Stimulated activated naive CD8-positive, alpha-beta T cell treated with anti-CD3 and anti-CD28 coated beads, Interleukin-15, amount 100 ng/mL, for 72 hours (primary cell): ENCODE measurements around the gene SART3.

Experiments
- ATAC-seq: fragments of 150-1000 bp; cut with Tn5 transposase; 2 replicates; pipeline ENCODE4 v1.10.0; 2021; ENCODE audit warnings: mild to moderate bottlenecking, moderate library complexity
- DNase-seq, 2 donors: peaks; one replicate each; pipeline ENCODE4 v3.0.0; 2021 to 2022
- H3K27ac Mint-ChIP-seq, 2 donors: one replicate each; pipeline ENCODE4 v1.8.0; 2022; ENCODE audit warnings: mild to moderate bottlenecking in 2 of 2, mixed read lengths in 2 of 2, moderate library complexity in 2 of 2
- H3K27me3 Mint-ChIP-seq: one replicate; pipeline ENCODE4 v1.8.0; 2022; ENCODE audit warnings: mixed read lengths
- H3K4me1 Mint-ChIP-seq: one replicate; pipeline ENCODE4 v1.8.0; 2022; ENCODE audit warnings: mild to moderate bottlenecking, mixed read lengths
- H3K4me3 Mint-ChIP-seq, 2 donors: one replicate each; pipeline ENCODE4 v1.8.0; 2022; ENCODE audit warnings: mild to moderate bottlenecking in 2 of 2, mixed read lengths in 2 of 2, moderate library complexity in 1 of 2
- H3K9me3 Mint-ChIP-seq, 2 donors: one replicate each; pipeline ENCODE4 v1.8.0; 2022; ENCODE audit warnings: mixed read lengths in 2 of 2

SART3 gene

DNA sequence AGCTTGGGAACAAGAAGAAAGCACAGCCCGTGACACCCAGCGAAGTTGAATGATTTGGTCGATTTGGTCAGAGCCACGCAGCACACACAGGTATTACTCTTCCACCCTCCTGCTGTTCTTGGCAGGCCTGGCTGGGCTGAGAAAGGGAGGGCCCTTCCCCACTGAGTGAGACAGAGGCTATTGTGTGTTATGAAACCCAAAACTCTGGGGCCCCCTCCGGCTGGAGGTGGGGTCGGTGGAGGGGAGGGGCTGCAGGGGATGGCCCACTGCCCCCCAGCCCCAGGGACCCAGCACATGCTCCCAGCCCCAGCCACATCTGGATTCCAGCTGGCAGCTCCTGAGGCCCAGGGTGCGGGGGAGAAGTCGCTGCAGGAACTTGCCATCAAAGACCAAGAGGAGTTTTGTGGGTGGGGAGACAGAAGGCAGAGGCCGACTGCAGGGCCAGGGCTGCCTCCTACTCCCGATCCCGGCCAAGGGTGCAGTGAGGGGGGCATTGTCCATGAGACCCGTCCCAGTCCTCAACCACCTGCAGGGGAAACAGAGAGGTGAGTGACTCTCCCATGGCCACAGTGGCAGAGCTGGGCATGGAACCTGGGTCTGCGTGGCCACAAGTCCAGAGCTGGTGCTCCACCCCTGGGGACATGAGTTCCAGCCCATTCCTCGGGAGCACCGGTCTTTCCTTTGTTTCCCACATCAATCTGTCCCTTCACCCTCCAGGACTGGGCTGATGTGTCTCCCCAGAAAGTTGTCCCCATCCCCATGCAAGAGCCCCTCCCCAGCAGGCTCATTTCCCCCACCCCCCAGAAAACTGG, 28.3 kb upstream of the SART3 start:
- peak; percentile 43 for ATAC-seq
- peaks cover 11% of the 10 kb centered on the region for H3K27me3 Mint-ChIP-seq
- H3K9me3 Mint-ChIP-seq: no peaks in the 10 kb centered on the region
- H3K4me1 Mint-ChIP-seq: no peaks in the 10 kb centered on the region
- H3K27ac Mint-ChIP-seq: no peak overlapping the region
- no peak overlapping the region for H3K4me3 Mint-ChIP-seq
- no peak for DNase-seq

DNA sequence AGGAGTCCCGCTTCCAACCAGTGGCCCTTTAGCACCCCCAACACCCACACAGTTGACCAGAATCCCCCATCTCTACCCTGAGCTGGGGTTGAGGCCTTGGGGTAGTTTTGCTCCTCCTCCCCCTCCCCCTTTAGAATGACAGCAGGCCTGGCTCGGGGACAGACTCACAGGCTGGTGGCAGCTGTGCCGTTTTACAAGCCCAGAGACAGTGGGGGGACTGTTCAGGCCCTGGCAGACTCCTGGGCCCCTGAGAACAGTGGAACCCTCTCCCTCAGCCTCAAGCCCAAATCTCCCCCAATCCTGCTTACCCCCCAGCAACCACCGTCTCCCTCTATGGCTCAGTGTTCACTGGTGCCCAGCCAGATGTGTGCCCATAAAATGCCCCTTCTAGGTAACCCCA, 26.9 kb upstream of the SART3 start:
- H3K27me3 Mint-ChIP-seq: peaks cover 11% of the 10 kb centered on the region
- DNase-seq: no peak
- ATAC-seq: no peak
- H3K9me3 Mint-ChIP-seq: no peaks in the 10 kb centered on the region
- H3K27ac Mint-ChIP-seq: no peak overlapping the region
- H3K4me3 Mint-ChIP-seq: no peak overlapping the region
- H3K4me1 Mint-ChIP-seq: no peaks in the 10 kb centered on the region

DNA sequence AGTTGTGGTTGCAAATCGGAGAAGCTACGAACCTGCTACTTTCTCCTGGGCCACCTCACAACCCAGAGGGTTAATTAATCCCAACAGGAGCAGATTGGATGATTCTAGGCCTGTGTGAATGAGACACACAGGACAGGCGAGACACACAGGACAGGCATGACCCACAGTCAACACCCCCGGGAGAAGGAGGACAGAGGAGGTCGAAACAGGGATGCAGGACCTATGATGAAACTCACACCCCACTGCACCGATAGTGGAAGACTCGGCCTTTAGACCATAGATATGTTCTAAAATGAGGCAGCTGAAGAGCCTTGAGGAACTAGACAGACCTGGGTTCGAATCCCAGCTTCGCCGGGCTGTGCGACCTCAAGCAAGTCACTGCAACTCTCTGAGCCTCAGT, 25.3 kb upstream of the SART3 start:
- Mint-ChIP-seq H3K4me3 (no peak overlapping the region), H3K27me3 (peaks cover 11% of the 10 kb centered on the region), H3K4me1 (no peaks in the 10 kb centered on the region), H3K27ac (no peak overlapping the region), H3K9me3 (no peaks in the 10 kb centered on the region)
- no peak for DNase-seq
- ATAC-seq: no peak

DNA sequence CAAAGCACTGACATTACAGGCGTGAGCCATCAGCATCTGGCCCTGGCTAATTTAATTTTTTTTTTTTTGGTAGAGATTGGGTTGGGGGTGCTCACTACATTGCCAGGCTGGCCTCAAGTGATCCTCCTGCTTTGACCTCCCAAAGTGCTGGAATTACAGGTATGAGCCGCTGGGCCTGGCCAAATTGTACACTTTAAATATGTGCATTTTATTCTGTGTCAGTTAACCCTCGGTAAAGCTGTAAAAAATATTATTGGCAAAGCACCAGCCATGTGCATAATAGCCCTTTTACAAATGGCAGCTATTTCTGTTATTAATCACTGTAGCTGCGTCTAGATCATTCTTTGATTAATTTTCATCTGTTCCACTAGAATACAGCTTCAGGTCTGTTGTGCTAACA, 24.9 kb upstream of the SART3 start:
- H3K4me1 Mint-ChIP-seq: no peaks in the 10 kb centered on the region
- H3K9me3 Mint-ChIP-seq: no peaks in the 10 kb centered on the region
- H3K27ac Mint-ChIP-seq: no peak overlapping the region
- peaks cover 11% of the 10 kb centered on the region for H3K27me3 Mint-ChIP-seq
- DNase-seq: no peak
- no peak overlapping the region for H3K4me3 Mint-ChIP-seq
- no peak for ATAC-seq

GRCh38 chr12:108584456-108585065, 23.6 kb upstream of the SART3 start:
- Mint-ChIP-seq H3K27ac (no peak overlapping the region), H3K9me3 (no peaks in the 10 kb centered on the region)
- no peak for ATAC-seq

GRCh38 chr12:108583991-108584390, 23.0 kb upstream of the SART3 start:
- Mint-ChIP-seq H3K4me3 (no peak overlapping the region), H3K9me3 (peaks cover 0 to 4% of the 10 kb centered on the region in 2 donors), H3K4me1 (no peaks in the 10 kb centered on the region), H3K27ac (peak overlapping the region in 1 of 2 donors; percentile 60), H3K27me3 (peaks cover 11% of the 10 kb centered on the region)
- no peak for ATAC-seq
- DNase-seq: no peak

More at GRCh38 chr12:108584456-108585065, 23.6 kb upstream of the SART3 start:
- Mint-ChIP-seq H3K27me3 (peaks cover 11% of the 10 kb centered on the region), H3K4me1 (no peaks in the 10 kb centered on the region), H3K4me3 (no peak overlapping the region)
- DNase-seq: no peak

DNA sequence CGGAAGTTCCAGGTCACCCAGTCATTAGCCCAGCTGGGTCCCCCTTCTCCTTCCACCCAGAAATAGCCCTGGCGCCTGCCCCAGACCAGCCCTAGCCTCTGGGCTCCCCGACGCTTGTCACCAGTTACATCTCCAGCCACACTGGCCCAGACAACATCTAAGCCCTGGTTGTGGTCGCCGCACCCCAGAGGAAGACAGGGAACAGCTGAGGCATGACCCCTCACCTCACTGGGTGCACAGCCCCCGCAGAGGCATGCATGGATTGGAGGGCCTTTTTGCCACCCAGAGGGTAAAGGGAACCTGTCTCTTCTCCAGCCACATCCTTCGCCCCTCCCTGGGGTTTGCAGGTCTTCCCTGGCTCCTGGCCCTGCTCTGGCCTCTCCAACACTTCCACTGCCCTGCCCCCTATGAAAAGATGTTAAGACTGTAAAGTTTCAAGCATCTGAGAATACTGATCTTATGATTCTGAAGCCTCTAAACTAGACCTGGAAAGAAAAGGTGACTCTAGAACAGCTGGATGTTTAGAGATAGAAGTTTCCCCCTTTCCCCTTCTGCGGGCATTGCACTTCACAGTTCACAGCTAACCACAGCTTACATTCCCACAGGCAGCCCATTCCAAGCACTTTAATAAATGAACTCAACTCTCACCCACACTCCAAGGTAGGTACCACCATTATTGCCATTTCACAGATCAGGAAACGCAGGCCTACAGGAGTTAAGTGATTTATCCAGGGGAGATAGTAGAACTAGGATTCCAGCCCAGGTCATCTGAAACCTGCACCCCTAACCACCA, 22.2 kb upstream of the SART3 start:
- H3K4me3 Mint-ChIP-seq: no peak overlapping the region
- peaks cover 0 to 12% of the 10 kb centered on the region in 2 donors for H3K9me3 Mint-ChIP-seq
- no peak for ATAC-seq
- no peaks in the 10 kb centered on the region for H3K4me1 Mint-ChIP-seq
- peaks cover 6% of the 10 kb centered on the region for H3K27me3 Mint-ChIP-seq
- DNase-seq: no peak
- no peak overlapping the region for H3K27ac Mint-ChIP-seq

- no peak overlapping the region for H3K4me3 Mint-ChIP-seq
- peaks cover 0 to 14% of the 10 kb centered on the region in 2 donors for H3K9me3 Mint-ChIP-seq
- H3K4me1 Mint-ChIP-seq: peaks cover 2% of the 10 kb centered on the region
- no peaks in the 10 kb centered on the region for H3K27me3 Mint-ChIP-seq
- DNase-seq: no peak
- ATAC-seq: no peak
- H3K27ac Mint-ChIP-seq: no peak overlapping the region
These were observed 21.5 kb upstream of the SART3 start for GRCh38 chr12:108582509-108582908.

- Mint-ChIP-seq H3K27me3 (no peaks in the 10 kb centered on the region), H3K4me3 (no peak overlapping the region), H3K27ac (no peak overlapping the region), H3K4me1 (peaks cover 12% of the 10 kb centered on the region), H3K9me3 (peaks cover 0 to 14% of the 10 kb centered on the region in 2 donors)
- DNase-seq (no peak), ATAC-seq (no peak)
These were observed 20.6 kb upstream of the SART3 start for GRCh38 chr12:108581311-108582227.

DNA sequence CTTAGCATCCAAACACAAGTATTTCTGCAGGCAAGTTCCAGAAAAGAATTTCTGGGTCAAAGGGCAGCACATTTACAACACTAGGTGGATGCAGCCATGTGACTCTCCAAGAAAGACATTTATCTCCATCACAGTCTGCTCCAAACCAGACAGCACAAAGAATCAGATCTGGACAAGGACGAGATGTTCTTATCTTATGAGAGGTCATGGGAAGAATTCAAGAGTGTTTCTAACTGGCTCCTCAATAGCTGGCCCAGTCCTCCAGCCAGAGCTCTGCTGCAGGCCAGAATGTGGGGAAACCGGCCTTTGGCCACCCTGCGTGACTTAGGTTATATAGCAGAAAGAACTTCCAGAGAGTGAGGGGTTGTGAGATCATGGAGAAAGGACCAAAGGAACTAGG, 19.6 kb upstream of the SART3 start:
- no peak overlapping the region for H3K27ac Mint-ChIP-seq
- DNase-seq (no peak), ATAC-seq (no peak)
- peaks cover 22% of the 10 kb centered on the region for H3K4me1 Mint-ChIP-seq
- H3K4me3 Mint-ChIP-seq: no peak overlapping the region
- peaks cover 0 to 14% of the 10 kb centered on the region in 2 donors for H3K9me3 Mint-ChIP-seq
- no peaks in the 10 kb centered on the region for H3K27me3 Mint-ChIP-seq

GRCh38 chr12:108578813-108579212, 17.8 kb upstream of the SART3 start:
- peaks cover 39% of the 10 kb centered on the region for H3K4me1 Mint-ChIP-seq
- no peak overlapping the region for H3K4me3 Mint-ChIP-seq
- DNase-seq (no peak), ATAC-seq (no peak)
- no peaks in the 10 kb centered on the region for H3K27me3 Mint-ChIP-seq
- H3K27ac Mint-ChIP-seq: peak overlapping the region in 1 of 2 donors; percentile 56
- H3K9me3 Mint-ChIP-seq: peaks cover 0 to 14% of the 10 kb centered on the region in 2 donors

GRCh38 chr12:108578264-108578663, 17.3 kb upstream of the SART3 start:
- no peaks in the 10 kb centered on the region for H3K27me3 Mint-ChIP-seq
- no peak overlapping the region for H3K27ac Mint-ChIP-seq
- H3K4me1 Mint-ChIP-seq: peaks cover 45% of the 10 kb centered on the region
- H3K4me3 Mint-ChIP-seq: no peak overlapping the region
- H3K9me3 Mint-ChIP-seq: peaks cover 0 to 14% of the 10 kb centered on the region in 2 donors
- no peak for DNase-seq
- ATAC-seq: no peak

DNA sequence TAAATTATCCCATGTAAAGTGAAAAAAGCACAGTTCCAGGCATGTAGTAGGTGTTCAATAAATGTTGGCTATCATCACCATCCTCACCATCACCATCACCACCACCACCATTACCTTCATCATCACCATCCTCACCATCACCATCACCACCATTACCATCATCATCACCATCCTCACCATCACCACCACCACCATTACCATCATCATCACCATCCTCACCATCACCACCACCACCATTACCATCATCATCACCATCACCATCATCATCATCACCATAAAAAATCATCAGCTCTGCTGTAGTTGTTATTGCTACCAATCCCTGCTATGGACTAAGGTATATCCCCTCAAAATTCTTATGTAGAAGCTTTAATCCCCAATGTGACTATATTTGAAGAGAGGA, 16.5 kb upstream of the SART3 start:
- H3K27ac Mint-ChIP-seq: no peak overlapping the region
- ATAC-seq (no peak), DNase-seq (no peak)
- H3K27me3 Mint-ChIP-seq: no peaks in the 10 kb centered on the region
- peaks cover 0 to 14% of the 10 kb centered on the region in 2 donors for H3K9me3 Mint-ChIP-seq
- H3K4me3 Mint-ChIP-seq: no peak overlapping the region
- H3K4me1 Mint-ChIP-seq: peaks cover 53% of the 10 kb centered on the region

GRCh38 chr12:108576660-108577234, 15.8 kb upstream of the SART3 start:
- Mint-ChIP-seq H3K27me3 (no peaks in the 10 kb centered on the region), H3K4me1 (peaks cover 60% of the 10 kb centered on the region), H3K9me3 (peaks cover 0 to 14% of the 10 kb centered on the region in 2 donors), H3K4me3 (no peak overlapping the region), H3K27ac (peak overlapping the region in 1 of 2 donors; percentile 41)
- no peak for DNase-seq
- ATAC-seq: no peak
